Esophagus muscularis mucosa (tissue), 4 donors: Measurements from ENCODE around the gene RSAD1.

Experiments
- EP300 ChIP-seq: sonication (generic); formaldehyde crosslinking; IDR thresholded peaks from one replicate; pipeline ENCODE4 v1.6.1; 2017; ENCODE audit warnings: antibody characterized with exemption
- POLR2AphosphoS5 ChIP-seq, 2 donors: sonication (generic); formaldehyde crosslinking; IDR thresholded peaks; one replicate each; pipeline ENCODE4 v1.6.1; 2017; ENCODE audit warnings: antibody characterized with exemption in 2 of 2
- TF ChIP-seq, protein P1 (sequence below), 3 experiments: fragments of 200-600 bp in 2 of 3; fragments of 450-650 bp in 1 of 3; sonication (generic) in 2 of 3; IDR thresholded peaks; one replicate each; pipeline ENCODE4 v1.5.1; 2017 to 2019; ENCODE audit warnings: antibody characterized with exemption in 3 of 3, mild to moderate bottlenecking in 2 of 3, moderate library complexity in 1 of 3

DNA sequence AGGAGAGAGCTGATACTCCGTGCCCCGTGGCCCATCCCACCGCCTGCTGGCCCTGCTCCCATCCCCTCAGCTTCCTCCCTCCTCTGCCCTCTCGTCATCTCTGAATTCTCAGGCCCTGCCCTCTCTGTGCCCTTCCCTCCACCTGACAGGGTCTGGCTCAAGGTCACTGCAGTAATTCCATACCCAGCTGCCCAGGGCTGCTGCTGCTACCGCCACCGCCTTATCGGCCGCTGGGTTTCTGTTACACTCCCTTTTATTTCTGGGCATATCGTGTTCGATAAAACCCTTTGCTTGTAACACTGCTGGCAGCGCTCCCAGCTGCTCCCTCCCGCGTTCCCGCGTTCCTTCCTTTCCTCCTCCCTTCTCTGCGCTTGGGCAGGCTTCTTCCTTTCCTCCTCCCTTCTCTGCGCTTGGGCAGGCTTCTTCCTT, 55.1 kb downstream of the RSAD1 start:
- TF ChIP-seq, protein P1, sequence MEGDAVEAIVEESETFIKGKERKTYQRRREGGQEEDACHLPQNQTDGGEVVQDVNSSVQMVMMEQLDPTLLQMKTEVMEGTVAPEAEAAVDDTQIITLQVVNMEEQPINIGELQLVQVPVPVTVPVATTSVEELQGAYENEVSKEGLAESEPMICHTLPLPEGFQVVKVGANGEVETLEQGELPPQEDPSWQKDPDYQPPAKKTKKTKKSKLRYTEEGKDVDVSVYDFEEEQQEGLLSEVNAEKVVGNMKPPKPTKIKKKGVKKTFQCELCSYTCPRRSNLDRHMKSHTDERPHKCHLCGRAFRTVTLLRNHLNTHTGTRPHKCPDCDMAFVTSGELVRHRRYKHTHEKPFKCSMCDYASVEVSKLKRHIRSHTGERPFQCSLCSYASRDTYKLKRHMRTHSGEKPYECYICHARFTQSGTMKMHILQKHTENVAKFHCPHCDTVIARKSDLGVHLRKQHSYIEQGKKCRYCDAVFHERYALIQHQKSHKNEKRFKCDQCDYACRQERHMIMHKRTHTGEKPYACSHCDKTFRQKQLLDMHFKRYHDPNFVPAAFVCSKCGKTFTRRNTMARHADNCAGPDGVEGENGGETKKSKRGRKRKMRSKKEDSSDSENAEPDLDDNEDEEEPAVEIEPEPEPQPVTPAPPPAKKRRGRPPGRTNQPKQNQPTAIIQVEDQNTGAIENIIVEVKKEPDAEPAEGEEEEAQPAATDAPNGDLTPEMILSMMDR (IDR thresholded peaks at IDR 0.05) = no peak
- no peak for TF ChIP-seq EP300
- no peak for TF ChIP-seq POLR2AphosphoS5 (IDR thresholded peaks at IDR 0.05)
